Activated CD4-positive, alpha-beta T cell treated with anti-CD3 and anti-CD28 coated beads, Interleukin-2, amount 10 ng/mL, durations not matched to agents 7 days and 5 days (primary cell): ENCODE measurements around the gene RDH5. TPM values are rescaled to one million over a fixed set of nuclear protein-coding genes. Genes with fewer than 3 reads are reported as not detected.
"Not testable (repeated sequence)": the region's sequence is repeated elsewhere in the genome, so short reads cannot be mapped to it uniquely, and the experiment has no call there.

Experiments
- CTCF ChIA-PET: fragments of 350-600 bp; sonication (Branson Sonifier 250); formaldehyde crosslinking; loops from one replicate; lab custom pipeline; 2021; ENCODE audit warnings: antibody characterized with exemption; lab: Charles Lee
- POLR2A ChIA-PET: fragments of 350-600 bp; sonication (Branson Sonifier 250); formaldehyde crosslinking; loops from one replicate; lab custom pipeline; 2021; ENCODE audit warnings: antibody characterized with exemption; lab: Charles Lee
- DNase-seq: peaks from one replicate; pipeline ENCODE4 v3.0.0-alpha.2; 2020
- H3K27ac Mint-ChIP-seq: one replicate; pipeline ENCODE4 v1.8.0; 2021; ENCODE audit warnings: mild to moderate bottlenecking, moderate library complexity, mixed read lengths
- H3K27me3 Mint-ChIP-seq: one replicate; pipeline ENCODE4 v1.8.0; 2021; ENCODE audit warnings: mixed read lengths
- H3K36me3 Mint-ChIP-seq: one replicate; pipeline ENCODE4 v1.8.0; 2021; ENCODE audit warnings: low read depth, mixed read lengths
- H3K4me1 Mint-ChIP-seq: one replicate; pipeline ENCODE4 v1.8.0; 2021; ENCODE audit warnings: mixed read lengths
- H3K4me3 Mint-ChIP-seq: one replicate; pipeline ENCODE4 v1.8.0; 2021; ENCODE audit warnings: mild to moderate bottlenecking, moderate library complexity, mixed read lengths
- H3K9me3 Mint-ChIP-seq: one replicate; pipeline ENCODE4 v1.8.0; 2021; ENCODE audit warnings: mixed read lengths
- total RNA-seq, 2 experiments: library from RNA; stranded (reverse); gene quantifications; one replicate each; pipeline ENCODE4 v1.2.3, GENCODE V29; 2021

Gene RDH5
- total RNA-seq, 2 experiments from 2014 or later: 23.3 to 25.8 TPM

- H3K4me1 Mint-ChIP-seq: peaks cover 29% of the 10 kb centered on the region
- H3K9me3 Mint-ChIP-seq: no peaks in the 10 kb centered on the region
- peak overlapping the region; percentile 2 for H3K27ac Mint-ChIP-seq
- POLR2A ChIA-PET: interaction anchor here (0.6 kb wide), 1 partner anchor 71 kb away, joined by 3 read pairs; the partner anchor contains the start of gene ORMDL2
- H3K27me3 Mint-ChIP-seq: peaks cover 7% of the 10 kb centered on the region
- no peak overlapping the region for H3K4me3 Mint-ChIP-seq
- DNase-seq: no peak
- CTCF ChIA-PET: interaction anchor here (0.7 to 2.9 kb wide), 10 partner anchors 8 to 588 kb away, joined by 3 to 29 read pairs (median 4); partner anchors contain the start of gene DNAJC14
- peaks cover 9% of the 10 kb centered on the region for H3K36me3 Mint-ChIP-seq
These were observed 26.7 kb downstream of the RDH5 start for GRCh38 chr12:55746913-55747231.

GRCh38 chr12:55748230-55748993, 28.2 kb downstream of the RDH5 start:
- Mint-ChIP-seq H3K9me3 (no peaks in the 10 kb centered on the region), H3K27me3 (no peaks in the 10 kb centered on the region), H3K27ac (no peak overlapping the region), H3K4me1 (peaks cover 21% of the 10 kb centered on the region), H3K4me3 (no peak overlapping the region), H3K36me3 (peaks cover 16% of the 10 kb centered on the region)
- ChIA-PET POLR2A (no interaction called here), CTCF (interaction anchor here (1.0 to 2.9 kb wide), 6 partner anchors 10 to 237 kb away, joined by 3 to 29 read pairs (median 4); no protein-coding TSS in a partner anchor)
- DNase-seq: no peak

GRCh38 chr12:55755246-55755645, 35.1 kb downstream of the RDH5 start:
- ChIA-PET POLR2A (interaction anchor here (0.5 to 0.7 kb wide), 3 partner anchors 15 to 290 kb away, joined by 3 to 5 read pairs (median 3); no protein-coding TSS in a partner anchor), CTCF (interaction anchor here (1.0 to 1.8 kb wide), 3 partner anchors 8 to 244 kb away, joined by 4 to 11 read pairs (median 4); no protein-coding TSS in a partner anchor)
- Mint-ChIP-seq H3K4me3 (no peak overlapping the region), H3K36me3 (peaks cover 55% of the 10 kb centered on the region), H3K9me3 (no peaks in the 10 kb centered on the region), H3K27ac (no peak overlapping the region), H3K27me3 (no peaks in the 10 kb centered on the region), H3K4me1 (no peaks in the 10 kb centered on the region)
- DNase-seq: no peak

- POLR2A ChIA-PET: no interaction called here
- Mint-ChIP-seq H3K36me3 (peaks cover 67% of the 10 kb centered on the region), H3K27ac (no peak overlapping the region)
These were observed 37.5 kb downstream of the RDH5 start for GRCh38 chr12:55757701-55758100.

DNA sequence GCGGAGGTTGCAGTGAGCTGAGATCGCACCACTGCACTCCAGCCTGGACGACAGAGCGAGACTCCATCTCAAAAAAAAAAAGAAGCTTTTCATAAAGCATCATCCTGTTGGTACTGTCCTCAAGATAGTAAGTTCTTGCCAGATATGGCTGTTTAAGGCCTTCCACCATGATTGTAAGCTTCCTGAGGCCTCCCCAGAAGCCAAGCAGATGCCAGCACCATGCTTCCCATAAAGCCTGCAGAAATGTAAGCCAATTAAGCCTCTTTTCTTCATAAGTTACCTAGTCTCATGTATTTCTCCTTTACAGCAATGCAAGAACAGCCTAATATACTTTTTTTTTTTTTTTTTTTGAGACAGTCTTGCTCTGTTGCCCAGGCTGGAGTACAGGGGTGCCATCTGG, 38.4 kb downstream of the RDH5 start:
- CTCF ChIA-PET: interaction anchor here (0.6 to 2.0 kb wide), 6 partner anchors 12 to 1983 kb away, joined by 3 to 5 read pairs (median 3); partner anchors contain the start of gene DNAJC14
- peaks cover 67% of the 10 kb centered on the region for H3K36me3 Mint-ChIP-seq
- H3K4me3 Mint-ChIP-seq, H3K9me3 Mint-ChIP-seq, DNase-seq, H3K4me1 Mint-ChIP-seq, H3K27me3 Mint-ChIP-seq, H3K27ac Mint-ChIP-seq, POLR2A ChIA-PET: not testable (repeated sequence)

More at GRCh38 chr12:55757701-55758100, 37.5 kb downstream of the RDH5 start:
- peaks cover 4% of the 10 kb centered on the region for H3K4me1 Mint-ChIP-seq
- DNase-seq: no peak
- CTCF ChIA-PET: interaction anchor here (0.6 to 2.0 kb wide), 4 partner anchors 11 to 36 kb away, joined by 3 to 5 read pairs (median 3); no protein-coding TSS in a partner anchor
- H3K9me3 Mint-ChIP-seq: no peaks in the 10 kb centered on the region
- no peaks in the 10 kb centered on the region for H3K27me3 Mint-ChIP-seq
- no peak overlapping the region for H3K4me3 Mint-ChIP-seq

DNA sequence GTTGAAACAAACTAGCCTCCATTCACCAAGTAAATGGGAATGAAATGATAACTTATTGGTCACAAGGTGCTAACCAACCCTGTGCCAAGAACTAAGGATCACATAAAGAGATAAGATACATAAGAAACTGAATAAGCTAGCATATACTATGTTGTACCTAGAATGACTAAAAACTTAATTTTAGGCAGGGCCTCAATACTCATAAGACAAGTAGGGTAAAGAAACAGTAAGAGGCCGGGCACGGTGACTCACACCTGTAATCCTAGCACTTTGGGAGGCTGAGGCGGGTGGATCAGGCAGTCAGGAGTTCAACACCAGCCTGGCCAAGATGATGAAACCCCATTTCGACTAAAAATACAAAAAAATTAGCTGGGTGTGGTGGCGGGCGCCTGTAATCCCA, 40.5 kb downstream of the RDH5 start:
- Mint-ChIP-seq H3K4me1 (peaks cover 4% of the 10 kb centered on the region), H3K36me3 (peaks cover 64% of the 10 kb centered on the region), H3K27me3 (no peaks in the 10 kb centered on the region), H3K4me3 (no peak overlapping the region), H3K9me3 (no peaks in the 10 kb centered on the region), H3K27ac (no peak overlapping the region)
- ChIA-PET POLR2A (no interaction called here), CTCF (interaction anchor here (1.0 to 2.3 kb wide), 3 partner anchors 13 to 27 kb away, joined by 3 to 8 read pairs (median 4); no protein-coding TSS in a partner anchor)
- no peak for DNase-seq

DNA sequence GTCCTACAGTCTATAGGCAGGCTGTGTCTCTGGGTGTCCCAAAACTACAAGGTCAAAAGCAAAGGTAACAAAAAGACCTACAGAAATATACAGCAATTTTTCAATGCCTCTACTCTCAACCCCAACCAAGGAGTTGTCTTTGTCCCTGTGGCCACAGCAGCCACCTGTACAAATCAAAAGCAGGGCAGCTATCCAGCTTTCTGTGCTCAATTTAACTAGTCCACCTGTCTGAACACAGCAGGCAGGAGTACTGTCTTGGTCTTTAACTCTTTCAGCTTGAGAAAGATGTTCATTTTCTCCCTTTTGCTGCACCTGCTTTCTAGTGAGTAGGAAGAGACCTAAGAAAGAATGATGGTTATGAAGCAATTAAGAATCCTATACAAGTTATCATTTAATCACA, 42.5 kb downstream of the RDH5 start:
- ChIA-PET CTCF (interaction anchor here (2.3 kb wide), 1 partner anchor 25 kb away, joined by 8 read pairs; no protein-coding TSS in a partner anchor), POLR2A (no interaction called here)
- Mint-ChIP-seq H3K4me1 (peaks cover 4% of the 10 kb centered on the region), H3K4me3 (no peak overlapping the region), H3K36me3 (peaks cover 63% of the 10 kb centered on the region), H3K27me3 (no peaks in the 10 kb centered on the region), H3K9me3 (no peaks in the 10 kb centered on the region), H3K27ac (no peak overlapping the region)
- DNase-seq: no peak

DNA sequence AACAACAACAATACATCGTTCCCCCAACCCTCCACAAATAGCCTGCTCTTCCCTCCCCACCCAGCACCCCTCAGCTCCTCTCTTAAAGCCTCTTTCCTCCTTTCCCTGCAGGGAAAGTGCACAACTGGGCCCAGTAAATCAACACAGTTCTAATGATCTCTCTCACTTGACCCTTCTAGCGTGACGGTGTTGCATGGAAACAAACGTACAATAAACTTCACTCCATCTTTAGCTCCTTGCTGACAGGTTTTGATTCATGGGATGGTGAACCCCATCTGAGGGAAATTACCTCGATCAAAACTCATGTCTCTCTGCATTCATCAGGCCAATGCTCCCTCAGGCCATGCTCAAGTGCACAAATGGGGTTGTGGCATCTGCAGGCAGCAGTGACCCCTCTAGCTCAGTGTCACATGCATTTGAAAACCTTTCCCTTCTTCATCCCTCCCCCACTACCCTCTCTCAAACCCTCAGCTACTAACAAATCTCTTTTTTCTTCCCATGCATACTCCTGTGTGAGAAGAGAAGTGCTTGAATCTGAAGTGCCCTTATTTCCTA, 45.6 kb downstream of the RDH5 start:
- POLR2A ChIA-PET: no interaction called here
- Mint-ChIP-seq H3K27me3 (no peaks in the 10 kb centered on the region), H3K4me3 (no peak overlapping the region), H3K9me3 (no peaks in the 10 kb centered on the region), H3K4me1 (peaks cover 5% of the 10 kb centered on the region), H3K27ac (no peak overlapping the region), H3K36me3 (peaks cover 45% of the 10 kb centered on the region)
- CTCF ChIA-PET: interaction anchor here (1.0 kb wide), 1 partner anchor 12 kb away, joined by 3 read pairs; no protein-coding TSS in a partner anchor
- no peak for DNase-seq

- H3K27me3 Mint-ChIP-seq: no peaks in the 10 kb centered on the region
- no peak overlapping the region for H3K4me3 Mint-ChIP-seq
- H3K27ac Mint-ChIP-seq: no peak overlapping the region
- peaks cover 47% of the 10 kb centered on the region for H3K36me3 Mint-ChIP-seq
- H3K9me3 Mint-ChIP-seq: no peaks in the 10 kb centered on the region
- H3K4me1 Mint-ChIP-seq: peaks cover 2% of the 10 kb centered on the region
- ChIA-PET POLR2A (no interaction called here), CTCF (interaction anchor here (0.7 to 1.1 kb wide), 2 partner anchors 12 to 1292 kb away, joined by 3 read pairs; no protein-coding TSS in a partner anchor)
- no peak for DNase-seq
These were observed 47.0 kb downstream of the RDH5 start for GRCh38 chr12:55767156-55767555.

GRCh38 chr12:55771736-55772135, 51.5 kb downstream of the RDH5 start:
- no peak for DNase-seq
- H3K36me3 Mint-ChIP-seq: peaks cover 41% of the 10 kb centered on the region
- H3K27me3 Mint-ChIP-seq: no peaks in the 10 kb centered on the region
- H3K27ac Mint-ChIP-seq: no peak overlapping the region
- peaks cover 6% of the 10 kb centered on the region for H3K4me1 Mint-ChIP-seq
- ChIA-PET CTCF (interaction anchor here (0.5 to 1.3 kb wide), 5 partner anchors 8 to 49 kb away, joined by 3 to 5 read pairs (median 3); no protein-coding TSS in a partner anchor), POLR2A (no interaction called here)
- H3K9me3 Mint-ChIP-seq: no peaks in the 10 kb centered on the region
- H3K4me3 Mint-ChIP-seq: no peak overlapping the region
